ENCODE results near the gene NOTCH2.
A peak's percentile ranks its signal among the peaks of the same experiment; 100 is the strongest.

Gene NOTCH2

GRCh38 chr1:119959268-119960220 is 109.9 kb downstream of the NOTCH2 start:
- Histone ChIP-seq H3K4me1 (ENCODE audit: insufficient read depth, poor library complexity, severe bottlenecking) (no peaks in the 10 kb centered on the region), H3K36me3 (ENCODE audit: low read depth) (peaks cover 37% of the 10 kb centered on the region), H3K27me3 (ENCODE audit: insufficient read depth, poor library complexity, severe bottlenecking) (no peaks in the 10 kb centered on the region), H3K4me3 (ENCODE audit: severe bottlenecking) (no peak overlapping the region), H3K9me3 (ENCODE audit: severe bottlenecking) (no peaks in the 10 kb centered on the region), H3K27ac (ENCODE audit: poor library complexity, severe bottlenecking) (no peak overlapping the region)
- no peak for TF ChIP-seq CTCF (IDR thresholded peaks at IDR 0.05; ENCODE audit: poor library complexity, severe bottlenecking)
- ATAC-seq (ENCODE audit: low read depth), result no peak
- no peak for DNase-seq (ENCODE audit: low spot score)

GRCh38 chr1:119958223-119958622 is 111.2 kb downstream of the NOTCH2 start:
- TF ChIP-seq CTCF (IDR thresholded peaks at IDR 0.05; ENCODE audit: poor library complexity, severe bottlenecking), result no peak
- DNase-seq (ENCODE audit: low spot score), result no peak
- Histone ChIP-seq H3K4me1 (ENCODE audit: insufficient read depth, poor library complexity, severe bottlenecking) (no peaks in the 10 kb centered on the region), H3K36me3 (ENCODE audit: low read depth) (peaks cover 45% of the 10 kb centered on the region), H3K4me3 (ENCODE audit: severe bottlenecking) (no peak overlapping the region), H3K9me3 (ENCODE audit: severe bottlenecking) (no peaks in the 10 kb centered on the region), H3K27me3 (ENCODE audit: insufficient read depth, poor library complexity, severe bottlenecking) (no peaks in the 10 kb centered on the region), H3K27ac (ENCODE audit: poor library complexity, severe bottlenecking) (no peak overlapping the region)
- ATAC-seq (ENCODE audit: low read depth), result no peak

- ATAC-seq (ENCODE audit: low read depth) (no peak), DNase-seq (ENCODE audit: low spot score) (no peak)
- no peak overlapping the region for H3K4me3 ChIP-seq (ENCODE audit: severe bottlenecking)
- TF ChIP-seq CTCF (IDR thresholded peaks at IDR 0.05; ENCODE audit: poor library complexity, severe bottlenecking), result no peak
- no peaks in the 10 kb centered on the region for H3K27me3 ChIP-seq (ENCODE audit: insufficient read depth, poor library complexity, severe bottlenecking)
- H3K36me3 ChIP-seq (ENCODE audit: low read depth), result peaks cover 50% of the 10 kb centered on the region
- H3K4me1 ChIP-seq (ENCODE audit: insufficient read depth, poor library complexity, severe bottlenecking), result no peaks in the 10 kb centered on the region
- no peak overlapping the region for H3K27ac ChIP-seq (ENCODE audit: poor library complexity, severe bottlenecking)
- H3K9me3 ChIP-seq (ENCODE audit: severe bottlenecking), result no peaks in the 10 kb centered on the region
These were observed 113.2 kb downstream of the NOTCH2 start for GRCh38 chr1:119956306-119956705.

GRCh38 chr1:119954476-119955422 is 114.7 kb downstream of the NOTCH2 start:
- no peak for TF ChIP-seq CTCF (IDR thresholded peaks at IDR 0.05; ENCODE audit: poor library complexity, severe bottlenecking)
- no peak overlapping the region for H3K4me3 ChIP-seq (ENCODE audit: severe bottlenecking)
- H3K4me1 ChIP-seq (ENCODE audit: insufficient read depth, poor library complexity, severe bottlenecking), result no peaks in the 10 kb centered on the region
- no peak overlapping the region for H3K27ac ChIP-seq (ENCODE audit: poor library complexity, severe bottlenecking)
- no peaks in the 10 kb centered on the region for H3K9me3 ChIP-seq (ENCODE audit: severe bottlenecking)
- H3K36me3 ChIP-seq (ENCODE audit: low read depth), result peaks cover 55% of the 10 kb centered on the region
- no peaks in the 10 kb centered on the region for H3K27me3 ChIP-seq (ENCODE audit: insufficient read depth, poor library complexity, severe bottlenecking)
- ATAC-seq (ENCODE audit: low read depth) (0 out of 3 replicates have a peak, but pooled peaks have one; percentile 10), DNase-seq (ENCODE audit: low spot score) (no peak)
